ENCODE data around the gene RAG2.

DNA sequence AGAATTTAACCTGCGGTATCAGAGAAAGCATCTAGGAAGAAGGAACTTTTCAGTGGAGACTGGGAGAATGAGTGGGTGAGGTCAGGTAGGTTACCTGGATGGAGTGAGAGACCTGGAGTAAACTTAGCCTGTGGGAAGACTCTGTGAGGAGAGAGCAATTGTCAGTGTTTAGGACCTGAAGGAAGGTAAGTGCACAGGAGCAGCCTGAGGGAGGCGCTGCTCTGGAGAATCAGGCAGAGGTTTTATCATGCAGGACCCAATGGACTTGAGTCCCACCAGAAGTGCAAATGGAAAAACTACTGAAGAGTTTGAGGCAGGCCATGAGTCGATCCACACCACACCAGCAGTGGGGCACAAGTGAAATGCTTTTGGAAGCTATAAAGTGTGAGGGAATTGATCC lies 14.4 kb downstream of the RAG2 start:
- TF ChIP-seq, protein P1, sequence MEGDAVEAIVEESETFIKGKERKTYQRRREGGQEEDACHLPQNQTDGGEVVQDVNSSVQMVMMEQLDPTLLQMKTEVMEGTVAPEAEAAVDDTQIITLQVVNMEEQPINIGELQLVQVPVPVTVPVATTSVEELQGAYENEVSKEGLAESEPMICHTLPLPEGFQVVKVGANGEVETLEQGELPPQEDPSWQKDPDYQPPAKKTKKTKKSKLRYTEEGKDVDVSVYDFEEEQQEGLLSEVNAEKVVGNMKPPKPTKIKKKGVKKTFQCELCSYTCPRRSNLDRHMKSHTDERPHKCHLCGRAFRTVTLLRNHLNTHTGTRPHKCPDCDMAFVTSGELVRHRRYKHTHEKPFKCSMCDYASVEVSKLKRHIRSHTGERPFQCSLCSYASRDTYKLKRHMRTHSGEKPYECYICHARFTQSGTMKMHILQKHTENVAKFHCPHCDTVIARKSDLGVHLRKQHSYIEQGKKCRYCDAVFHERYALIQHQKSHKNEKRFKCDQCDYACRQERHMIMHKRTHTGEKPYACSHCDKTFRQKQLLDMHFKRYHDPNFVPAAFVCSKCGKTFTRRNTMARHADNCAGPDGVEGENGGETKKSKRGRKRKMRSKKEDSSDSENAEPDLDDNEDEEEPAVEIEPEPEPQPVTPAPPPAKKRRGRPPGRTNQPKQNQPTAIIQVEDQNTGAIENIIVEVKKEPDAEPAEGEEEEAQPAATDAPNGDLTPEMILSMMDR (IDR thresholded peaks at IDR 0.05; ENCODE audit: insufficient read depth, low read depth, low read length) = no peak
- no peak for TF ChIP-seq EZH2 (IDR thresholded peaks at IDR 0.05; ENCODE audit: insufficient read depth, low read length)
